ENCODE results near the gene PPIP5K2.

GRCh38 chr5:103111468-103111867 is 8.6 kb upstream of the PPIP5K2 start:
- no peak for TF ChIP-seq POLR2A (IDR thresholded peaks at IDR 0.05)
- no peak for TF ChIP-seq CTCF (IDR thresholded peaks at IDR 0.05)
